Fibroblast of pulmonary artery (primary cell): ENCODE data around the gene MBNL3.

Experiments
- DNase-seq: peaks from one replicate; pipeline ENCODE4 v3.0.0-alpha.2; 2010; ENCODE audit warnings: low read depth
- H3K4me3 ChIP-seq: replicated peaks from 2 replicates; pipeline ENCODE4 v1.5.1; 2011; ENCODE audit warnings: low read depth, mild to moderate bottlenecking, control low read depth, low read length, moderate library complexity
- TF ChIP-seq, protein P1 (sequence below): IDR thresholded peaks from 2 replicates; pipeline ENCODE4 v1.5.1; 2011; ENCODE audit warnings: mild to moderate bottlenecking, control low read depth, low read length, inconsistent platforms; ENCODE audit errors: missing control alignments

MBNL3 gene

DNA sequence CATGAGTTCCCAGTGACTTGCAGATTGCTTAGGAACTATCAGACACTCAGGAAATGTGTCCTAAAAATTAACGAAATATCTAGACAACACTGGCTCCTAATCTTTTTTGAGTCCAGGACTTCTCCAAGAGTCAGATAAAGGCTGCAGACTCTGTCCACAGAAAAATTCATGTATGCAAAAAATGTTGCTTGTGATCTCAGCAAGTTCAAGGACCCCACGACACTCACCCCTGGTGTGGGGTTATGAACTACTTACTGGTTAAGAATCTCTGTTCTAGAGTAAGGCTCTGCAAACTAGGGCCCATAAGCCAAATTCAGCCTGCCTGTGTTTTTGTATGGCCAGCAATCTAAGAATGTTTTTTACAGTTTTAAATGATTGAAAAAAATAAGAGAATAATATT, 93.2 kb downstream of the MBNL3 start:
- H3K4me3 ChIP-seq = no peak overlapping the region
- DNase-seq = no peak
- TF ChIP-seq, protein P1, sequence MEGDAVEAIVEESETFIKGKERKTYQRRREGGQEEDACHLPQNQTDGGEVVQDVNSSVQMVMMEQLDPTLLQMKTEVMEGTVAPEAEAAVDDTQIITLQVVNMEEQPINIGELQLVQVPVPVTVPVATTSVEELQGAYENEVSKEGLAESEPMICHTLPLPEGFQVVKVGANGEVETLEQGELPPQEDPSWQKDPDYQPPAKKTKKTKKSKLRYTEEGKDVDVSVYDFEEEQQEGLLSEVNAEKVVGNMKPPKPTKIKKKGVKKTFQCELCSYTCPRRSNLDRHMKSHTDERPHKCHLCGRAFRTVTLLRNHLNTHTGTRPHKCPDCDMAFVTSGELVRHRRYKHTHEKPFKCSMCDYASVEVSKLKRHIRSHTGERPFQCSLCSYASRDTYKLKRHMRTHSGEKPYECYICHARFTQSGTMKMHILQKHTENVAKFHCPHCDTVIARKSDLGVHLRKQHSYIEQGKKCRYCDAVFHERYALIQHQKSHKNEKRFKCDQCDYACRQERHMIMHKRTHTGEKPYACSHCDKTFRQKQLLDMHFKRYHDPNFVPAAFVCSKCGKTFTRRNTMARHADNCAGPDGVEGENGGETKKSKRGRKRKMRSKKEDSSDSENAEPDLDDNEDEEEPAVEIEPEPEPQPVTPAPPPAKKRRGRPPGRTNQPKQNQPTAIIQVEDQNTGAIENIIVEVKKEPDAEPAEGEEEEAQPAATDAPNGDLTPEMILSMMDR = no peak

DNA sequence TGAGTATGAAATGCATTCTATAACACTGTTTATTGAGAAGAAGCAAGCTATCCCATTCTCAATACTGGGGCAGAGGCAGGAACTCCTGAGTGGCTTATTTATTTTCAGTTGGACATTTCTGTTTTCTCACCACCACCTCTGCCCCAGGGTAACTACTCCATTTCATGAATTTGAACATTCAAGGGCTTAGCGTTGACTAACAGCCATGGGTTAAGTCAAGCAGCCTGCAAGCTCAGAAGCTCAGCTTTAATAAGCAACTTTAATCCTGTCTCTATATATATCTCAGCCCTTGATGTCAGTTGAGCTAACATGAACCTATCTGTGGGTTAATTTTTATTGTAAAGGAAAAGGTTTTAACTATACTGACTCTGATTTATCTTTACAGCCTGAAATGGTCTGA, 93.8 kb downstream of the MBNL3 start:
- no peak for DNase-seq
- no peak overlapping the region for H3K4me3 ChIP-seq
- TF ChIP-seq, protein P1 = no peak

DNA sequence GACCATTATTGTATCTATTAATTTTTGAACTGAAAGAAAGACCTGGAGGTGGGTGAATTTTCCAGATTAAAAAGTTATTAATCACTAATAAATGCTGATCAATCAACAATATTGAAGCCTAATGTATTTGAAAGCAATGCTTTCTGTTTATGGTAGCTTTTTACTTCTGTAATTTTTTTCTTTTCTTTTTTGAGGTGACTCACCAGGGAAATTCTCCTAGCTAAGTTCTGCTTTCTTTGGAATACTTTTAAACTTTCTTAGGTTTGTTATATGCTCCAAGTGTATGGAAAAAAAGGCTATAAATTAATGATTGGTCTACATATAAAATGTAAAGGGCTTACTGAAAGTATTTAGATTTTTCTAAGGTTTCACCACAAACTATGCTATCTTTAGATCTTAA, 94.2 kb downstream of the MBNL3 start:
- DNase-seq = no peak
- no peak overlapping the region for H3K4me3 ChIP-seq
- TF ChIP-seq, protein P1 = no peak

GRCh38 chrX:132393992-132394391, 94.8 kb downstream of the MBNL3 start:
- TF ChIP-seq, protein P1 = no peak
- DNase-seq = no peak
- H3K4me3 ChIP-seq = no peak overlapping the region

DNA sequence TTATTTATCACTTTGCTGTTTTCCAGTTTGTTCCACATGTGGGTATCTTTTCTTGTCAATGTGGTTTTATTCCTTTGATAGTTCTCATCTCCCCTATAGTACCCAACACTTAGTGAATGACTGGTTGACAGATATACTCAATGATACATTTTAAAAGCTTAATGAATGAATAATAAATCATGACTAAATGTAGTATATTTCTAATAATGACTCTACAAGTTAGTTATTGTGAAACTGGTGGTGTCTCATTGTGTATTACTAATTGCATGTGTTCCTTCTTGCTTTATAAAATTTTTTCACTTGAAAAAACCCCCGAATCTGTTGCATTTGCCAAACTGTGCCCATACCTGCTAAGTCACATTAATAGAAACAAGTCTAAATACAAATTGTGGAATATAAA, 95.4 kb downstream of the MBNL3 start:
- TF ChIP-seq, protein P1 = no peak
- H3K4me3 ChIP-seq = no peak overlapping the region
- no peak for DNase-seq

- TF ChIP-seq, protein P1 = no peak
- no peak overlapping the region for H3K4me3 ChIP-seq
- no peak for DNase-seq
Measured at GRCh38 chrX:132393085-132393484, 95.8 kb downstream of the MBNL3 start.

GRCh38 chrX:132390792-132391191, 98.0 kb downstream of the MBNL3 start:
- TF ChIP-seq, protein P1 = no peak
- no peak for DNase-seq
- H3K4me3 ChIP-seq = no peak overlapping the region
